GM23338 (cell line): ENCODE measurements around the gene RAD51B. TPM values are rescaled to one million over a fixed set of nuclear protein-coding genes. Genes with fewer than 3 reads are reported as not detected.

Experiments used
- ATAC-seq: fragments of 200-7000 bp; cut with Tn5 transposase; 3 replicates; pipeline ENCODE4 v1.9.1; 2020
- DNase-seq: peaks from one replicate; pipeline ENCODE4 v3.0.0-alpha.2; 2015; ENCODE audit warnings: low spot score
- H2AFZ ChIP-seq: fragments of 200-600 bp; sonication (generic); 2 replicates; pipeline ENCODE4 v1.8.0; 2016; ENCODE audit warnings: antibody characterized with exemption, mild to moderate bottlenecking, moderate library complexity
- H3F3A ChIP-seq: fragments of 200-600 bp; sonication (generic); replicated peaks from 2 replicates; pipeline ENCODE4 v1.8.0; 2017; ENCODE audit warnings: antibody characterized with exemption, mixed run types, low read depth
- H3K27ac ChIP-seq: fragments of 200-600 bp; sonication (generic); 2 replicates; pipeline ENCODE4 v1.6.1; 2016; ENCODE audit warnings: low read depth
- H3K27me3 ChIP-seq: fragments of 200-600 bp; sonication (generic); 2 replicates; pipeline ENCODE4 v1.8.0; 2016; ENCODE audit warnings: mild to moderate bottlenecking, mixed run types, moderate library complexity; ENCODE audit not compliant: insufficient read depth
- H3K36me3 ChIP-seq: fragments of 200-600 bp; sonication (generic); 2 replicates; pipeline ENCODE4 v1.8.0; 2016; ENCODE audit warnings: mild to moderate bottlenecking; ENCODE audit not compliant: insufficient read depth
- H3K4me1 ChIP-seq: fragments of 200-600 bp; sonication (generic); 2 replicates; pipeline ENCODE4 v1.8.0; 2016; ENCODE audit warnings: mild to moderate bottlenecking, moderate library complexity; ENCODE audit not compliant: insufficient read depth
- H3K4me2 ChIP-seq: fragments of 200-600 bp; sonication (generic); 2 replicates; pipeline ENCODE4 v1.7.1; 2017; ENCODE audit warnings: mixed run types
- H3K4me3 ChIP-seq: fragments of 200-600 bp; sonication (generic); 2 replicates; pipeline ENCODE4 v1.6.1; 2016; ENCODE audit warnings: mixed run types
- H3K79me2 ChIP-seq: fragments of 200-600 bp; sonication (generic); replicated peaks from 2 replicates; pipeline ENCODE4 v1.8.0; 2017; ENCODE audit warnings: mild to moderate bottlenecking; ENCODE audit not compliant: insufficient read depth
- H3K9me2 ChIP-seq: fragments of 200-600 bp; sonication (generic); 2 replicates; pipeline ENCODE4 v1.8.0; 2017; ENCODE audit not compliant: insufficient read depth
- H4K20me1 ChIP-seq: fragments of 200-600 bp; sonication (generic); replicated peaks from 2 replicates; pipeline ENCODE4 v1.8.0; 2017; ENCODE audit warnings: mild to moderate bottlenecking; ENCODE audit not compliant: insufficient read depth
- H3K27ac Mint-ChIP-seq: 2 replicates; pipeline ENCODE4 v1.8.0; 2020; ENCODE audit warnings: inconsistent platforms, mild to moderate bottlenecking, moderate library complexity, mixed read lengths
- H3K27me3 Mint-ChIP-seq: 3 replicates; pipeline ENCODE4 v1.8.0; 2022; ENCODE audit warnings: low read depth, mild to moderate bottlenecking, moderate library complexity, mixed read lengths, inconsistent platforms; ENCODE audit not compliant: insufficient read depth, poor library complexity
- H3K36me3 Mint-ChIP-seq: 3 replicates; pipeline ENCODE4 v1.8.0; 2021; ENCODE audit warnings: low read depth, mild to moderate bottlenecking, inconsistent platforms, moderate library complexity, mixed read lengths
- H3K4me1 Mint-ChIP-seq: 3 replicates; pipeline ENCODE4 v1.8.0; 2020; ENCODE audit warnings: mild to moderate bottlenecking, inconsistent platforms, mixed read lengths
- H3K4me3 Mint-ChIP-seq: 3 replicates; pipeline ENCODE4 v1.8.0; 2021; ENCODE audit warnings: moderate library complexity, mild to moderate bottlenecking, inconsistent platforms, mixed read lengths
- H3K9me3 Mint-ChIP-seq: 3 replicates; pipeline ENCODE4 v1.8.0; 2020; ENCODE audit warnings: moderate library complexity, mild to moderate bottlenecking, inconsistent platforms, mixed read lengths
- CREB1 ChIP-seq: fragments of 250-450 bp; sonication (Bioruptor Pico); IDR thresholded peaks from 2 replicates; pipeline ENCODE4 v1.5.0; 2020; ENCODE audit warnings: low read depth, mild to moderate bottlenecking, moderate library complexity
- EZH2 ChIP-seq: fragments of 200-600 bp; sonication (generic); IDR thresholded peaks from one replicate; pipeline ENCODE4 v1.8.0; 2017; ENCODE audit warnings: antibody characterized with exemption, mild to moderate bottlenecking, low read depth; ENCODE audit not compliant: unreplicated experiment
- EZH2phosphoT487 ChIP-seq: fragments of 200-600 bp; sonication (generic); IDR thresholded peaks from one replicate; pipeline ENCODE4 v1.8.1; 2018; ENCODE audit warnings: antibody characterized with exemption; ENCODE audit not compliant: unreplicated experiment
- JUNB ChIP-seq: IDR thresholded peaks from one replicate; pipeline ENCODE4 v1.6.1; 2016; ENCODE audit warnings: antibody characterized with exemption; ENCODE audit not compliant: unreplicated experiment
- NANOG ChIP-seq: IDR thresholded peaks from 2 replicates; pipeline ENCODE4 v1.6.1; 2016; ENCODE audit warnings: antibody characterized with exemption, borderline replicate concordance
- STAT1 ChIP-seq: IDR thresholded peaks from one replicate; pipeline ENCODE4 v1.6.1; 2016; ENCODE audit warnings: antibody characterized with exemption; ENCODE audit not compliant: unreplicated experiment
- ZNF114 ChIP-seq: fragments of 250-450 bp; sonication (Bioruptor Pico); IDR thresholded peaks from 2 replicates; pipeline ENCODE4 v1.5.0; 2020; ENCODE audit warnings: mild to moderate bottlenecking, moderate library complexity
- ZNF331 ChIP-seq: fragments of 250-450 bp; sonication (Bioruptor Pico); IDR thresholded peaks from 2 replicates; pipeline ENCODE4 v1.5.0; 2020; ENCODE audit warnings: low read depth, mild to moderate bottlenecking, moderate library complexity
- polyA plus RNA-seq: library from polyadenylated mRNA; unstranded; fragments of >200 nt; fragmentation: Nextera tagmentation; extraction: Ambion mirVana; gene quantifications from 2 replicates; pipeline ENCODE4 v1.2.1, GENCODE V29; 2016
- total RNA-seq: library from RNA; depleted of rRNA; stranded (reverse); fragments of >200 nt; shearing (Covaris generic); gene quantifications from 2 replicates; pipeline ENCODE4 v1.2.3, GENCODE V29; 2014
- TF ChIP-seq, protein P1 (sequence below), 2 experiments: fragments of 200-600 bp in 1 of 2; sonication (generic) in 1 of 2; conservative IDR thresholded peaks; 2 replicates each; pipeline versions ENCODE4 v1.5.1 to v1.6.1; 2016 to 2017; ENCODE audit warnings: antibody characterized with exemption in 2 of 2, low read depth in 2 of 2, mild to moderate bottlenecking in 2 of 2, moderate library complexity in 1 of 2
- TF ChIP-seq, protein P2 (sequence below): IDR thresholded peaks from one replicate; pipeline ENCODE4 v1.6.1; 2018; ENCODE audit warnings: antibody characterized with exemption; ENCODE audit not compliant: unreplicated experiment

RAD51B gene
- total and polyA plus RNA-seq, 2 experiments from 2014 or later = 15.7 to 29.1 TPM

DNA sequence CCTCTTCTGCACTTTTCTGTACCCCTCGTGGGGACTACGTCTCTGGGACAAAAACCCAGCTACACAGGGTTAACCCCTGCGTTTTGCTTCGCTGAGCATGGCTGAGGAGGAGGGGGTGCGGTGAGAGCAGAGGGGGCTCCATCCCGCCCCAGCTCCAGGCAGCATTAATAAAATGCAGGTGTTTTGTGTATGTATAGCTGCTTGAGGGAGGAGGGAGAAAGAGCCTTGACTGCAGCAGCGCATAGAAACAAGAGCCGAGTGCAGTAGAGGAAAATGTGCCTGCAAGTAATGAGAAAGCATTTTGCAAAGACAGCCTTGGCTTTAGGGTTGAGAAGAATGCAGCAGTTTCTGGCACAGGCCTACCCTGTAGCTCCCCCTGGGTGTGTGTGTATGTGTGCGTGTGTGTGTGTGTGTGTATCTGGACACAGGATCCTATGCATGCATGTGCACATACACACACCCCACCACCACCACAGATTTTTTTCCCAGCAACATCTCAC, 869.3 kb downstream of the RAD51B start:
- Histone ChIP-seq H3F3A (no peaks in the 10 kb centered on the region), H3K27ac (no peak overlapping the region), H4K20me1 (no peaks in the 10 kb centered on the region), H3K79me2 (no peaks in the 10 kb centered on the region), H3K27me3 (no peaks in the 10 kb centered on the region), H3K4me1 (peaks cover 15% of the 10 kb centered on the region), H3K4me2 (peak overlapping the region; percentile 62; the same call in 1 of the 2 replicates), H2AFZ (peak overlapping the region; percentile 74; the same call in 1 of the 2 replicates), H3K4me3 (no peak overlapping the region), H3K36me3 (no peaks in the 10 kb centered on the region), H3K9me2 (no peaks in the 10 kb centered on the region)
- TF ChIP-seq, protein P1, sequence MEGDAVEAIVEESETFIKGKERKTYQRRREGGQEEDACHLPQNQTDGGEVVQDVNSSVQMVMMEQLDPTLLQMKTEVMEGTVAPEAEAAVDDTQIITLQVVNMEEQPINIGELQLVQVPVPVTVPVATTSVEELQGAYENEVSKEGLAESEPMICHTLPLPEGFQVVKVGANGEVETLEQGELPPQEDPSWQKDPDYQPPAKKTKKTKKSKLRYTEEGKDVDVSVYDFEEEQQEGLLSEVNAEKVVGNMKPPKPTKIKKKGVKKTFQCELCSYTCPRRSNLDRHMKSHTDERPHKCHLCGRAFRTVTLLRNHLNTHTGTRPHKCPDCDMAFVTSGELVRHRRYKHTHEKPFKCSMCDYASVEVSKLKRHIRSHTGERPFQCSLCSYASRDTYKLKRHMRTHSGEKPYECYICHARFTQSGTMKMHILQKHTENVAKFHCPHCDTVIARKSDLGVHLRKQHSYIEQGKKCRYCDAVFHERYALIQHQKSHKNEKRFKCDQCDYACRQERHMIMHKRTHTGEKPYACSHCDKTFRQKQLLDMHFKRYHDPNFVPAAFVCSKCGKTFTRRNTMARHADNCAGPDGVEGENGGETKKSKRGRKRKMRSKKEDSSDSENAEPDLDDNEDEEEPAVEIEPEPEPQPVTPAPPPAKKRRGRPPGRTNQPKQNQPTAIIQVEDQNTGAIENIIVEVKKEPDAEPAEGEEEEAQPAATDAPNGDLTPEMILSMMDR (conservative IDR thresholded peaks at IDR 0.05; ENCODE audit: low read depth in 2 of 2) = peak in 1 of 2 experiments; percentile 31; a peak in 2 of 4 replicates
- no peak for TF ChIP-seq STAT1
- TF ChIP-seq CREB1 (CRISPR knock-in tag) = no peak
- TF ChIP-seq JUNB = no peak
- Mint-ChIP-seq H3K9me3 (peaks cover 5% of the 10 kb centered on the region; the same call in 2 of the 3 replicates), H3K27ac (0 out of 2 replicates have a peak overlapping the region, but pooled peaks have one; percentile 0), H3K4me1 (peaks cover 41% of the 10 kb centered on the region), H3K36me3 (peaks cover 6% of the 10 kb centered on the region; the same call in 2 of the 3 replicates), H3K4me3 (no peak overlapping the region), H3K27me3 (peaks cover 30% of the 10 kb centered on the region)
- DNase-seq (peak; percentile 28), ATAC-seq (peak; percentile 19)

DNA sequence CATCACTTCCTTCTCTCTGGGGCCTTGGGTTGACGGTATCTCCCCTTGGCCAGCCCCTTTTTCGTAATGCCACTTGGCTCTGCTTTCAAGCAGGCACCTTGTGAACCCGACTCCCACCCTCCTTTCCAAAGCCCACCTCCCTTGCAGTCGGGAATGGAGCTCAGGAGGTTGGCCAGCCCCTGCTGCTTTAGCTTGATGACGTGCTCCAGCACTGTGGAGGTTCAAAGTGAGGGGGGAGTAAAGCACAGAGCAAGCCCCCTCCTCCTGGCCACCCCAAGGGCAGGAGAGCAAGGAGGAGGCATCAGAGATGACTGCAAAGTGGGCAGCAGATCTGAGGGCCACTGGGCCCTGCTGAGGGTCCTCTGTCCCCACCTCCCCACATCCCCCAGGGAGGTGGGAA, 869.9 kb downstream of the RAD51B start:
- Histone ChIP-seq H2AFZ (no peak overlapping the region), H3K27ac (no peak overlapping the region)

More for the DNA sequence above, 869.9 kb downstream of the RAD51B start:
- Histone ChIP-seq H3K4me2 (no peak overlapping the region), H3K9me2 (no peaks in the 10 kb centered on the region), H3K4me3 (no peak overlapping the region), H4K20me1 (no peaks in the 10 kb centered on the region), H3K27me3 (no peaks in the 10 kb centered on the region), H3K79me2 (no peaks in the 10 kb centered on the region), H3F3A (no peaks in the 10 kb centered on the region), H3K4me1 (peaks cover 15% of the 10 kb centered on the region), H3K36me3 (no peaks in the 10 kb centered on the region)
- DNase-seq = no peak
- ATAC-seq = no peak
- peaks cover 5% of the 10 kb centered on the region; the same call in 2 of the 3 replicates for H3K9me3 Mint-ChIP-seq
- peaks cover 6% of the 10 kb centered on the region; the same call in 2 of the 3 replicates for H3K36me3 Mint-ChIP-seq
- peaks cover 31% of the 10 kb centered on the region for H3K27me3 Mint-ChIP-seq
- H3K27ac Mint-ChIP-seq = no peak overlapping the region
- no peak overlapping the region for H3K4me3 Mint-ChIP-seq
- H3K4me1 Mint-ChIP-seq = peaks cover 41% of the 10 kb centered on the region
- TF ChIP-seq EZH2 = no peak
- TF ChIP-seq ZNF114 (CRISPR knock-in tag) = no peak
- TF ChIP-seq ZNF331 (CRISPR knock-in tag) = no peak
- no peak for TF ChIP-seq CREB1 (CRISPR knock-in tag)
- TF ChIP-seq, protein P2, sequence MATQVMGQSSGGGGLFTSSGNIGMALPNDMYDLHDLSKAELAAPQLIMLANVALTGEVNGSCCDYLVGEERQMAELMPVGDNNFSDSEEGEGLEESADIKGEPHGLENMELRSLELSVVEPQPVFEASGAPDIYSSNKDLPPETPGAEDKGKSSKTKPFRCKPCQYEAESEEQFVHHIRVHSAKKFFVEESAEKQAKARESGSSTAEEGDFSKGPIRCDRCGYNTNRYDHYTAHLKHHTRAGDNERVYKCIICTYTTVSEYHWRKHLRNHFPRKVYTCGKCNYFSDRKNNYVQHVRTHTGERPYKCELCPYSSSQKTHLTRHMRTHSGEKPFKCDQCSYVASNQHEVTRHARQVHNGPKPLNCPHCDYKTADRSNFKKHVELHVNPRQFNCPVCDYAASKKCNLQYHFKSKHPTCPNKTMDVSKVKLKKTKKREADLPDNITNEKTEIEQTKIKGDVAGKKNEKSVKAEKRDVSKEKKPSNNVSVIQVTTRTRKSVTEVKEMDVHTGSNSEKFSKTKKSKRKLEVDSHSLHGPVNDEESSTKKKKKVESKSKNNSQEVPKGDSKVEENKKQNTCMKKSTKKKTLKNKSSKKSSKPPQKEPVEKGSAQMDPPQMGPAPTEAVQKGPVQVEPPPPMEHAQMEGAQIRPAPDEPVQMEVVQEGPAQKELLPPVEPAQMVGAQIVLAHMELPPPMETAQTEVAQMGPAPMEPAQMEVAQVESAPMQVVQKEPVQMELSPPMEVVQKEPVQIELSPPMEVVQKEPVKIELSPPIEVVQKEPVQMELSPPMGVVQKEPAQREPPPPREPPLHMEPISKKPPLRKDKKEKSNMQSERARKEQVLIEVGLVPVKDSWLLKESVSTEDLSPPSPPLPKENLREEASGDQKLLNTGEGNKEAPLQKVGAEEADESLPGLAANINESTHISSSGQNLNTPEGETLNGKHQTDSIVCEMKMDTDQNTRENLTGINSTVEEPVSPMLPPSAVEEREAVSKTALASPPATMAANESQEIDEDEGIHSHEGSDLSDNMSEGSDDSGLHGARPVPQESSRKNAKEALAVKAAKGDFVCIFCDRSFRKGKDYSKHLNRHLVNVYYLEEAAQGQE = no peak
- TF ChIP-seq STAT1 = no peak
- TF ChIP-seq JUNB = no peak
- TF ChIP-seq NANOG = no peak
- TF ChIP-seq, protein P1 (conservative IDR thresholded peaks at IDR 0.05; ENCODE audit: low read depth in 2 of 2) = no peak
- TF ChIP-seq EZH2phosphoT487 = no peak
